ENCODE results near the gene LCA5.
"Not testable (repeated sequence)": the region's sequence is repeated elsewhere in the genome, so short reads cannot be mapped to it uniquely, and the experiment has no call there.

GRCh38 chr6:79577926-79578325 lies 40.7 kb upstream of the LCA5 start:
- not testable (repeated sequence) for TF ChIP-seq CTCF, POLR2A, POLR2AphosphoS5 (IDR thresholded peaks at IDR 0.05)
